HG02852 (cell line): Measurements from ENCODE around the gene TTLL8.
"Not testable (repeated sequence)": the region's sequence is repeated elsewhere in the genome, so short reads cannot be mapped to it uniquely, and the experiment has no call there.

ENCODE experiments used
- ATAC-seq: cut with Tn5 transposase; IDR thresholded peaks from one replicate; pipeline ENCODE4 v1.9.1; 2021; ENCODE audit warnings: mild to moderate bottlenecking, moderate library complexity; ENCODE audit not compliant: unreplicated experiment

The TTLL8 gene

GRCh38 chr22:50058061-50058905 lies at the start of gene TTLL8:
TTLL8 (minus strand) TSS chr22:50058298.
- no peak for ATAC-seq

GRCh38 chr22:50107529-50107928 lies 49.4 kb upstream of the TTLL8 start:
- ATAC-seq, result no peak

- no peak for ATAC-seq
Observed at GRCh38 chr22:50105208-50106100, 47.4 kb upstream of the TTLL8 start.

GRCh38 chr22:50104141-50104544 lies 46.0 kb upstream of the TTLL8 start:
- ATAC-seq, result no peak

GRCh38 chr22:50102946-50103345 lies 44.8 kb upstream of the TTLL8 start:
- no peak for ATAC-seq

- ATAC-seq, result no peak
Observed at GRCh38 chr22:50101870-50102565, 43.9 kb upstream of the TTLL8 start.

GRCh38 chr22:50098052-50098451 lies 40.0 kb upstream of the TTLL8 start:
- no peak for ATAC-seq

- ATAC-seq, result no peak
Observed at GRCh38 chr22:50092342-50092741, 34.2 kb upstream of the TTLL8 start.

- no peak for ATAC-seq
Observed at GRCh38 chr22:50091092-50091768, 33.1 kb upstream of the TTLL8 start.

GRCh38 chr22:50090412-50090714 lies 32.3 kb upstream of the TTLL8 start:
- no peak for ATAC-seq

GRCh38 chr22:50089682-50090411 lies 31.7 kb upstream of the TTLL8 start, which contains the start of gene MOV10L1:
MOV10L1 (plus strand) TSS chr22:50090006; CDS start chr22:50090089, 83 bp downstream.
- no peak for ATAC-seq

GRCh38 chr22:50089231-50089630 lies 31.1 kb upstream of the TTLL8 start:
- no peak for ATAC-seq

- no peak for ATAC-seq
Observed at GRCh38 chr22:50088096-50088495, 30.0 kb upstream of the TTLL8 start.

GRCh38 chr22:50087646-50088045 lies 29.5 kb upstream of the TTLL8 start:
- ATAC-seq, result no peak

- ATAC-seq, result not testable (repeated sequence)
Observed at GRCh38 chr22:50086975-50087374, 28.9 kb upstream of the TTLL8 start.

- ATAC-seq, result no peak
Observed at GRCh38 chr22:50086526-50086925, 28.4 kb upstream of the TTLL8 start.

GRCh38 chr22:50085211-50085972 lies 27.3 kb upstream of the TTLL8 start, which contains the start of gene MLC1:
MLC1 (minus strand) TSS chr22:50085426; CDS start chr22:50084902, 524 bp downstream.
- ATAC-seq, result no peak

- ATAC-seq, result no peak
Observed at GRCh38 chr22:50084614-50085021, 26.5 kb upstream of the TTLL8 start.

- no peak for ATAC-seq
Observed at GRCh38 chr22:50084080-50084477, 26.0 kb upstream of the TTLL8 start.
